MCF 10A (cell line): ENCODE results near the gene PHKB. TPM values are rescaled to one million over a fixed set of nuclear protein-coding genes. Genes with fewer than 3 reads are reported as not detected.

Experiments used
- BruUV-seq: library from RNA; stranded (reverse); fragments of 400-500 nt; replicated peaks from 2 replicates; lab custom pipeline; 2021; lab: Mats Ljungman, UMichigan
- CTCF ChIA-PET: fragments of 300-600 bp; sonication (Branson Sonifier 250); formaldehyde crosslinking; extraction: SDS; loops from one replicate; lab custom pipeline; 2021; ENCODE audit warnings: antibody characterized with exemption, inconsistent platforms; lab: Yijun Ruan, JAX
- POLR2A ChIA-PET: fragments of 300-600, 350-650 bp; sonication (Branson Sonifier 250); formaldehyde crosslinking; extraction: SDS; loops from one replicate; lab custom pipeline; 2020; ENCODE audit warnings: antibody characterized with exemption, inconsistent platforms; lab: Yijun Ruan, JAX
- DNase-seq: peaks from one replicate; pipeline ENCODE4 v3.0.0-alpha.2; 2018; ENCODE audit not compliant: unreplicated experiment
- H3K27ac Mint-ChIP-seq: one replicate; pipeline ENCODE4 v1.8.0; 2022; ENCODE audit warnings: mild to moderate bottlenecking, low read depth, mixed read lengths; ENCODE audit not compliant: unreplicated experiment
- H3K27me3 Mint-ChIP-seq: one replicate; pipeline ENCODE4 v1.8.0; 2022; ENCODE audit warnings: mixed read lengths; ENCODE audit not compliant: insufficient read depth, unreplicated experiment
- H3K36me3 Mint-ChIP-seq: one replicate; pipeline ENCODE4 v1.8.0; 2022; ENCODE audit warnings: mild to moderate bottlenecking, moderate library complexity, mixed read lengths; ENCODE audit not compliant: insufficient read depth, unreplicated experiment
- H3K4me1 Mint-ChIP-seq: one replicate; pipeline ENCODE4 v1.8.0; 2022; ENCODE audit warnings: mixed read lengths; ENCODE audit not compliant: insufficient read depth, unreplicated experiment
- H3K4me3 Mint-ChIP-seq: one replicate; pipeline ENCODE4 v1.8.0; 2022; ENCODE audit warnings: mild to moderate bottlenecking, moderate library complexity, mixed read lengths; ENCODE audit not compliant: unreplicated experiment
- H3K9me3 Mint-ChIP-seq: one replicate; pipeline ENCODE4 v1.8.0; 2022; ENCODE audit warnings: mixed read lengths; ENCODE audit not compliant: unreplicated experiment
- intact Hi-C: fragments of 100-400 bp; cut with micrococcal nuclease; formaldehyde crosslinking; loops from 2 replicates; pipeline ENCODE4 v1.14.1; 2022
- total RNA-seq: library from RNA; stranded (reverse); gene quantifications from 2 replicates; pipeline ENCODE4 v1.2.3, GENCODE V29; 2022
- TF ChIP-seq, protein P1 (sequence below): fragments of 200-600 bp; IDR thresholded peaks from one replicate; pipeline ENCODE4 v1.8.0; 2022; ENCODE audit warnings: antibody characterized with exemption, mild to moderate bottlenecking; ENCODE audit not compliant: unreplicated experiment

The PHKB gene
- total RNA-seq, 1 experiment from 2014 or later = 62.2 TPM

DNA sequence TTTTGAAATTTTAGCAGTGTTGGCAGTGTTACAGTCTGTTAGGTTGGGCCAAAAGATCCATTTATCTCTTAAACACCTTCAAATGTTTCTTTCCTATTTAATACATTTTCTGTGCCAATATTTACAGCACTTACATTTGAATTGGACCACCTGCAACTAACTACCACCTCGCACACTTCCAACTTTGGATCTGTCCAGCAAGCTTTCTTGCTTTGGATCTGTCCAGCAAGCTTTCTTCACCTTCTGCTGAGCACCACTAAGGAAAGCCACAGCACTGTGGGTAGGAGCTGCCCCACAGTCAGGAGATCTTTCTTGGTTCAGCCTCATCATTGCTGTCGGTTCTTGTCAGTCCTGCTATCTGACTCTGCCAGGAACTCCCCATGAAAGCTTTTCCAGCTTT is 129.3 kb downstream of the PHKB start:
- Mint-ChIP-seq H3K36me3 (peaks cover 43% of the 10 kb centered on the region), H3K9me3 (no peaks in the 10 kb centered on the region), H3K4me3 (no peak overlapping the region), H3K27me3 (no peaks in the 10 kb centered on the region), H3K27ac (no peak overlapping the region), H3K4me1 (no peaks in the 10 kb centered on the region)
- intact Hi-C loops = no loop called here
- TF ChIP-seq, protein P1, sequence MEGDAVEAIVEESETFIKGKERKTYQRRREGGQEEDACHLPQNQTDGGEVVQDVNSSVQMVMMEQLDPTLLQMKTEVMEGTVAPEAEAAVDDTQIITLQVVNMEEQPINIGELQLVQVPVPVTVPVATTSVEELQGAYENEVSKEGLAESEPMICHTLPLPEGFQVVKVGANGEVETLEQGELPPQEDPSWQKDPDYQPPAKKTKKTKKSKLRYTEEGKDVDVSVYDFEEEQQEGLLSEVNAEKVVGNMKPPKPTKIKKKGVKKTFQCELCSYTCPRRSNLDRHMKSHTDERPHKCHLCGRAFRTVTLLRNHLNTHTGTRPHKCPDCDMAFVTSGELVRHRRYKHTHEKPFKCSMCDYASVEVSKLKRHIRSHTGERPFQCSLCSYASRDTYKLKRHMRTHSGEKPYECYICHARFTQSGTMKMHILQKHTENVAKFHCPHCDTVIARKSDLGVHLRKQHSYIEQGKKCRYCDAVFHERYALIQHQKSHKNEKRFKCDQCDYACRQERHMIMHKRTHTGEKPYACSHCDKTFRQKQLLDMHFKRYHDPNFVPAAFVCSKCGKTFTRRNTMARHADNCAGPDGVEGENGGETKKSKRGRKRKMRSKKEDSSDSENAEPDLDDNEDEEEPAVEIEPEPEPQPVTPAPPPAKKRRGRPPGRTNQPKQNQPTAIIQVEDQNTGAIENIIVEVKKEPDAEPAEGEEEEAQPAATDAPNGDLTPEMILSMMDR = no peak
- no peak for DNase-seq
- POLR2A ChIA-PET = interaction anchor here (0.5 to 1.0 kb wide), 3 partner anchors 9 to 917 kb away, joined by 3 read pairs; no protein-coding TSS in a partner anchor
- no TSS peak for BruUV-seq
- CTCF ChIA-PET = interaction anchor here (0.5 to 1.5 kb wide), 3 partner anchors 12 to 449 kb away, joined by 3 to 5 read pairs (median 4); no protein-coding TSS in a partner anchor

DNA sequence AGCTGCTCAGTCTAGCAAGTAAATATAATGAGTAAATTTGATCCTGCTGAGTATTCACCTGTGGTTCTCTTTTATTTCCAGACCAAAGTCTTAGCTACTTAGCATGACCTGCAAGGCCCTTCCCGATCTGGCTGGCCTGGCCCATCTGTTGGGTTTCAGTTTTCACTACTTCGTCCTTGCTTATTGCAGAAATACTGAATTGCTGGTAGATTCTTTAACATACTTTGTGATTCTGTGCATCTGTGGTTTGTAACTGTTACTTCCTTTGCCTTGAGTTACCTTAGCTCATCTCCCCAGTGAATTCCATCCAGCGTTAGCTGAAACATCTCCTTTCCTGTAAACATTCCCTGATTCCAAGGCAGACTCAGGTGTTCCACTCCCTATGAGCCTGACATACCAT is 131.1 kb downstream of the PHKB start:
- H3K4me3 Mint-ChIP-seq = no peak overlapping the region
- peaks cover 43% of the 10 kb centered on the region for H3K36me3 Mint-ChIP-seq
- H3K27me3 Mint-ChIP-seq = no peaks in the 10 kb centered on the region
- no peaks in the 10 kb centered on the region for H3K4me1 Mint-ChIP-seq
- TF ChIP-seq, protein P1 = no peak
- POLR2A ChIA-PET = interaction anchor here (0.9 to 1.2 kb wide), 2 partner anchors 9 to 10 kb away, joined by 5 read pairs; no protein-coding TSS in a partner anchor
- no TSS peak for BruUV-seq
- CTCF ChIA-PET = interaction anchor here (0.6 kb wide), 1 partner anchor 754 kb away, joined by 4 read pairs; no protein-coding TSS in a partner anchor
- H3K27ac Mint-ChIP-seq = no peak overlapping the region
- no peaks in the 10 kb centered on the region for H3K9me3 Mint-ChIP-seq
- intact Hi-C loops = no loop called here
- DNase-seq = no peak

DNA sequence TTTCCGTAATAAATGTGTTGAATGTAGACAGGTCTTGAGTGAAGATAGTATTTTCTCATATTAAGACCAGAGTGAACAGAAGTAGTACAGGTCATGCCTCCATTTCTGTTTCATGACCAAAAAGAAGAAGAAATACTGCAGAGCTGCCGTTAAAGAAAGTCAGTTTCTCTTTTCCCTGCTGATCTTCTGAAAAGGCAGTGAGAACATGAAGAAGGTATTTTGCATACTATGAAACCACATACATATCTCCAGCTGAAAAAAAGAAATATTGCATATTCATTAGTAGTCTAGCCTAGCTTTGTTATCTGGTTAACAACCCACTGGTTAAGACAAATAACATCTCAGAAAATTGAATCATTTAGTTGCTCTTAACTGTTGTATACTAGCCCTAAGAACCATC is 138.4 kb downstream of the PHKB start:
- intact Hi-C loops = no loop called here
- Mint-ChIP-seq H3K27me3 (no peaks in the 10 kb centered on the region), H3K27ac (no peak overlapping the region), H3K4me1 (no peaks in the 10 kb centered on the region), H3K9me3 (no peaks in the 10 kb centered on the region), H3K4me3 (no peak overlapping the region), H3K36me3 (peaks cover 26% of the 10 kb centered on the region)
- ChIA-PET POLR2A (interaction anchor here (1.2 kb wide), 1 partner anchor 9 kb away, joined by 3 read pairs; no protein-coding TSS in a partner anchor), CTCF (interaction anchor here (0.6 to 1.0 kb wide), 3 partner anchors 16 to 557 kb away, joined by 3 read pairs; no protein-coding TSS in a partner anchor)
- TF ChIP-seq, protein P1 = no peak
- BruUV-seq = no TSS peak
- DNase-seq = no peak

DNA sequence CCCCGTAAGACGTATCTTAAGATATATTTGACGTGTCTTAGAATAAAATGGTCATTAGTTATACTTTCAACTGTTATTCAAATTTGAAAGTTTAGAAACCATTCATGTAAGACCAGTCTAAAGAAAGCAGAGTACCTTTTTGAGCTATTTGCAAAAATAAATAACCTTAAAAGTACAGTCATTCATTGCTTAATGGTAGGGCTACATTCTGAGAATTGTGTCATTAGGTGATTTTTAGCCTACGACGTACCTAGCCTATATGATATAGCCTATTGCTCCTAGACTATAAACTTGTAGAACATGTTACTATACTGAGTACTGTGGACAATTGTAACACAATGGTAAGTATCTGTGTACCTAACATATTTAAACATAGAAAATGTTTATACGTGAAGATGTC is 139.2 kb downstream of the PHKB start:
- peaks cover 24% of the 10 kb centered on the region for H3K36me3 Mint-ChIP-seq
- no TSS peak for BruUV-seq
- no peaks in the 10 kb centered on the region for H3K27me3 Mint-ChIP-seq
- H3K27ac Mint-ChIP-seq = no peak overlapping the region
- no peaks in the 10 kb centered on the region for H3K4me1 Mint-ChIP-seq
- no peaks in the 10 kb centered on the region for H3K9me3 Mint-ChIP-seq
- POLR2A ChIA-PET = interaction anchor here (1.2 kb wide), 1 partner anchor 10 kb away, joined by 3 read pairs; no protein-coding TSS in a partner anchor
- intact Hi-C loops = no loop called here
- CTCF ChIA-PET = interaction anchor here (0.6 to 1.0 kb wide), 2 partner anchors 17 to 556 kb away, joined by 3 read pairs; no protein-coding TSS in a partner anchor
- TF ChIP-seq, protein P1 = no peak
- no peak for DNase-seq
- no peak overlapping the region for H3K4me3 Mint-ChIP-seq
